Measurements from ENCODE around the gene EXOC4.

DNA sequence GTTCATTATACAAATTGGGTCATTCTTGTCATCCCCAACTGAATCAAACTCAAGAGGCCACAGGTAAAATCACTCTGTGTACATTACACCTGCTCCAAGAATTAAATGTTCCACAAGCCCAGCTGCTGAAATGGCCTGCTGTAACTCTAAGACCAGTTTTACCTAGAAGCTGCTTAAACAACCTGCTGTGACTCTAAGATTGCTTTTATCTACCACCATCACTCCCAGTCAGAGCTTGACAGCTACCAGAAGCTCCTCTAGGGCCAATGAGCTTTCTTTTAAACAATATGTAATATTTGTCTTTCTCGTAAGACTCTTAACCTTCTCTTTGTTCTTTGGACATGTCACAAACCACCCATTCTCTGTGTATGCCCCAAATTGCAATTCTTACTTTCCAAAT, 732.4 kb downstream of the EXOC4 start:
- TF ChIP-seq POLR2A (IDR thresholded peaks at IDR 0.05): no peak
- TF ChIP-seq, protein P1, sequence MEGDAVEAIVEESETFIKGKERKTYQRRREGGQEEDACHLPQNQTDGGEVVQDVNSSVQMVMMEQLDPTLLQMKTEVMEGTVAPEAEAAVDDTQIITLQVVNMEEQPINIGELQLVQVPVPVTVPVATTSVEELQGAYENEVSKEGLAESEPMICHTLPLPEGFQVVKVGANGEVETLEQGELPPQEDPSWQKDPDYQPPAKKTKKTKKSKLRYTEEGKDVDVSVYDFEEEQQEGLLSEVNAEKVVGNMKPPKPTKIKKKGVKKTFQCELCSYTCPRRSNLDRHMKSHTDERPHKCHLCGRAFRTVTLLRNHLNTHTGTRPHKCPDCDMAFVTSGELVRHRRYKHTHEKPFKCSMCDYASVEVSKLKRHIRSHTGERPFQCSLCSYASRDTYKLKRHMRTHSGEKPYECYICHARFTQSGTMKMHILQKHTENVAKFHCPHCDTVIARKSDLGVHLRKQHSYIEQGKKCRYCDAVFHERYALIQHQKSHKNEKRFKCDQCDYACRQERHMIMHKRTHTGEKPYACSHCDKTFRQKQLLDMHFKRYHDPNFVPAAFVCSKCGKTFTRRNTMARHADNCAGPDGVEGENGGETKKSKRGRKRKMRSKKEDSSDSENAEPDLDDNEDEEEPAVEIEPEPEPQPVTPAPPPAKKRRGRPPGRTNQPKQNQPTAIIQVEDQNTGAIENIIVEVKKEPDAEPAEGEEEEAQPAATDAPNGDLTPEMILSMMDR (IDR thresholded peaks at IDR 0.05): no peak

Measured in lower leg skin (tissue), 3 donors.